GM18502 (cell line): ENCODE results near the gene IGSF9B.

Experiments
- ATAC-seq: cut with Tn5 transposase; IDR thresholded peaks from one replicate; pipeline ENCODE4 v1.9.1; 2021; ENCODE audit warnings: mild to moderate bottlenecking; ENCODE audit not compliant: unreplicated experiment, poor library complexity

IGSF9B gene

DNA sequence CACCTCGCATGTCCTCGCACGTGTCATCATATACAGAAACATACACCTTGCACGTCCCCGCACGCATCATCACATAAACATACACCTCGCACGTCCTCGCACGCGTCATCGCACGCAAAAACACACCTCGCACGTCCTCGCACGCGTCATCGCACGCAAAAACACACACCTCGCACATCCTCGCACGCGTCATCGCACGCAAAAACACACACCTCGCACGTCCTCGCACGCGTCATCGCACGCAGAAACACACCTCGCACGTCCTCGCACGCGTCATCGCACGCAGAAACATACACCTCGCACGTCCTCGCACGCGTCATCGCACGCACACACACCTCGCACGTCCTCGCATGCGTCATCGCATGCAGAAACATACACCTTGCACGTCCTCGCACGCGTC lies 16.7 kb downstream of the IGSF9B start:
- no peak for ATAC-seq

DNA sequence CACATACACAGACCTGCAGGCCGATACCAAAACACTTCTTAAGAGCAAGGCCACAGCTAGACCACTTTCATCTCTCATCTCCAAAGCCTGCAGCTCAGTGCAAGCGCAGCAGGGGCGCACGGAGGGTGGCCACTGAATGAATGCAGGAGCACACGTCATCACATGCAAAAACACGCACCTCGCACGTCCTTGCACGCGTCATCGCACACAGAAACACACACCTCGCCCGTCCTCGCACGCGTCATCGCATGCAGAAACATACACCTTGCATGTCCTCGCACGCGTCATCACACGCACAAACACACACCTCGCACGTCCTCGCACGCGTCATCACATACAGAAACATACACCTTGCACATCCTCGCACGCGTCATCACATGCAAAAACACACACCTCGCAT lies 17.2 kb downstream of the IGSF9B start:
- ATAC-seq, result no peak

DNA sequence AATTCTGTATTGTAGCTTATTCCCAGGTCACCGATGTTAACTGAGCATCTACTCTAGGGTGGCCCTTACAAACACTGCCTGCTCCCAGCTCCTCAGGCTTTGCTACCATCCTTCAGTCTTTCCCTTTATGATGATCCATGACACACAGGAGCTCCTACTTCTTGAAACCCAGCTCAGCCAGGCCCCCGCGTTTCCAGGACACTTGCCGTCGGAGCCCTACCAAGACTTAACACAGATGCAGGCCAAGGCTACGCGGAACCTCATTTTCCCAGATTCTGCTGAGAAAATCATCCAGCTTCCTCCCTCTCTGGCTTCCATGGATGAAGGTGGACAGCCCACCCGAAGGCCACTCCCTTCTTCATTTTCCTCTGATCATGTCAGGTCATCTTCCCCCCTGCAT lies 18.6 kb downstream of the IGSF9B start:
- no peak for ATAC-seq

DNA sequence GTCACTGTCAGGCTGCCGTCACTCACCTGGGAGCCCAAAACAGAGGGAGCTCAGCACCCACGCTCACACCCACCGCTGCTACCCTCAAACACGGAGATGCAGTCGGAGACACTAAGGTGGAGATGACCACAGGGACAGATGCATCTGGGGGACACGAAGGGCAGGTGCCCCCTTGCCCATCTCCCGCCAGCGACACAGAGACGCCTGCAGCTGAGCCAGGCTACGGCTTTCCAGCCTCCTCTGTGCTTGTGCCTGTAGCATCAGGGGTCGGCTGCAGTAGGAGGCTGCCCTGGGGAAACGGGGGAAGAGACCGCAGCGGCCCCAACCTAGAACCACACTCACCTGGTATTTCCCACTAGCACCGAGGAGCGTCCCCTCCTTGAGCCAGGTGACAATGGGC lies 19.3 kb downstream of the IGSF9B start:
- ATAC-seq, result no peak

DNA sequence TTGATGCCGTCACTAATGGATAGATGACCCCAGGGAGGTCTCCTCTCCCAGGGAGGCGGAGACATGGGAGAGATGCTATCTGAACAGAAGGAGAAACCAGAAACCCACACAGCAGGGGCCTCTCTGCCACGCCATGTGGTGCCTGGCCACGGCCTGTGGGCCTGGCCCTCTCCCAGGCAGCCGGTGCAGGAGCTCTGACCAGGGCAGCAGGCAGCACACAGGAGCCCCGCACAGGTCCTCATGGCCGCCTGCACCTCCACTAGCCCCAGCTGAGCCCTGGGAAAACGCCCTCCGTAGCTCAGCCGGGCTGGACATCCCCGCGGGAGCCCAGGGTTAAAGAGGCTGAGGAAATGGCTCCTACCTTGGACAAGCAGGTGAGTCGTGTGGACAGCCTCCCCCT lies 19.8 kb downstream of the IGSF9B start:
- ATAC-seq, result no peak

DNA sequence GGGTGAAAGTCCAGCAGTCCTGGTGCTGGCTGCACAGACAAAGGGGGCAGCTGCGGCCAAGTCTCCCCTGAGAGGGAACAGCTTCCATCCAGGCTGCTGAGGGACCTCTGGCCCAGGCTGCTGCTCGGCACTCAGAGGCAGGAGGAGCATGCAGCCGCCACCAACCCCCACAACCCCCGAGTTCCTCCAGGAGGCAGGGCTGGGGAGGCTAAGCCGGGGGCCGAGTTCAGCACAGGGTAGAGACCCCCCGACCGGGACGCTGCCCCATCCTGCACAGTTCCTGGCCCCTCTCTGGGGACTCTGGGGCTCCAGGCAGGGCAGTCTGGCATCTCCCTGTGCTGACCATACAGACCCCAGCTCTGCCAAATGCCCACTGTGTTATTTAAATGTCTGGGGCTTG lies 20.2 kb downstream of the IGSF9B start:
- ATAC-seq, result no peak

DNA sequence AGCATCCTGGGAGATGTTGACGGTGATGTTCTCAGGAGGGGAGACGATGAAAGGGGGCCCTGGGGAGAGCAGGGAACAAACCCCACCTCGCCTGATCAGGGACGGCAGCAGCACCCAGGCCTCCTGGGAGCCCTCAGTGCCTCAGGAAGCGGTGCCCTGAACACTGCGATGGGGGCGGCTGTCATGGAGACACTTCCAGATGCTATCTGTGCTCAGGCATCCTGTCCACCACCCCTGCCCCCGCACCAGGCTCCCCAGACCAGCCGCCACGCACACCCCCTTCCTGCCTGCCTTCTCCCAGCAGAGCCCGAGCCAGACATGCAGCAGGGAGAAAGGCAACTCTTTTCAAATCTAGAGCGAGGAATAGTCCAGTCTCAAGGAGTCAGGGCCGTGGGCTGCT lies 20.6 kb downstream of the IGSF9B start:
- ATAC-seq, result no peak

DNA sequence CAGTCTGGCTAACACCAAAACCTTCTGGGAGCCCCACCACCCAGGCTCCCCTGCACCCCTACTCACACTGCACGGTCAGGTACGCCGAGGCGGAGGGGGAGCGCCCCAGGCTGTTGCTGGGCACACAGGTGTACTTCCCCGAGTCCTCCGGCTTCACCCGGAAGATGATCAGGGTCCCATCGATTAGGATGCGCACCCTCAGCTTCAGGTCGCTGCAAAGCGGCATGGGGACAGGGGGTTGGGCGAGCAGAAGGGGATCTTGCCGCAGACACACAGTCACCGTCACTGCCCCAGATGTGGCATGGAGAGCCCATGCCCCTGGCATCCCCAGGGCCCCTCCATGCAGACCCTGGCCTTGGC lies 21.2 kb downstream of the IGSF9B start:
- no peak for ATAC-seq

DNA sequence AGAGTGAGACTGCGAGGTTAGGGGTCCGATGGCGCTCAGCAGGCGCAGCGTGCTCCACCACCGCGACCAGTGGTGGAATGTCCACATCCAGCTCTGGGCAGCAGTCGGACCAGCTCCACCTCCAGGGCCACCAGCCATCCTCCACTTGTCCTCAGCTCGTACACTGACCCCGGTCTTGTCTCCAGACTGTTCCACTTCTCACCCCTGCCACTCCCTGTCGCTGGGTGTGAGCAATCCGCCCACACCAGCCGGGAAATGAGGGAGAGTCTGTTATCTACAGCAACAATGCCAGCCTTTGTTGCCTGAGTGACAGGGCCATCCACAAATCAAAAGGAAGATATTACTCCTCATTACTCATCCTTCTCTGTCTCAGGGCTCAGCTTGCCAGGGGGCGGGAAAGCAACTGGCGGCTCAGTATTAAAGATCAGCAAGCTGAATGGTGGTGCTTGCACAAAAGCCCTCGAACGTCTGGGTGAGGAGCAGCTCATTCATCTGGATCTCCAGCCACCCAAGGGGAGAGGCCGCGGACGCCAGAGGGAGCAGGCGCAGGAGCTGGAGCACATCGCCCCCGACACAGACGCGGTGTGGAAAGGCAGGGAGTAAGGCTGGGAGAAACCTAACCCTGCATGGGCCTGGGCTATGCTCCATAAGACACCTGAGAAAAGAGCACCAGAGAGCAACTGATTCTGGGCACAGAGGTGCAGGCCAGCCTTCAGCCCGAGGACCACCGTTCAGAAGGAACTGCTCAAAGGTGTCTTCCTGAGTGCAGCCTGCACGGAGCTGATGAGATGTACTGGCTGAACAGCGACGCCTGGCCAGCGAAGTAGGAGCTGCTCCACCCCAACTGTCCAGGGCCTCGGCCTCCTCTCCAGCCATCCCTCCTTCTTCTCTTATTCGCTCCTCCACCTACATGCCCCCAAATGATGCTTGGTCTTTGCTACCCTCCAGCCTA lies 21.9 kb downstream of the IGSF9B start:
- ATAC-seq, result no peak

DNA sequence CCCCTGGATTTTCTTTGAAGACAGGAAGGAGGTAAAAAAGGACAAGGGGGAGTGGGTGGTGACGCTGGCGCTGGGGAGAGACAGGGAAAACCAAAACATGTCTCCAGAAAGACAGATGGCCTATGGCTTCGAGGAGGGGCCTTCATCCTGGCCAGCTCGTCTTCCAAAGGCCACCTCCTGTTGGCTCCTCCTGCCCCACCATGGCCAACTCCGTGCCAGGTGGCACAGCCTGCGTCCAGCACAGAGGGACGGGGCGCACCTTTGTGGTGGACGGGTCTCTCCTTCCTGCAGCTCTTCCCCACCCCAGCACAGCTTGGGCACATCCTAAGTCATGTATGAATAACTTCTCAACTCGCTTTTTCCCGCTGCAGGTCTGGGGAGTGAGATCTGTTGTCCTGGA lies 22.7 kb downstream of the IGSF9B start:
- no peak for ATAC-seq

DNA sequence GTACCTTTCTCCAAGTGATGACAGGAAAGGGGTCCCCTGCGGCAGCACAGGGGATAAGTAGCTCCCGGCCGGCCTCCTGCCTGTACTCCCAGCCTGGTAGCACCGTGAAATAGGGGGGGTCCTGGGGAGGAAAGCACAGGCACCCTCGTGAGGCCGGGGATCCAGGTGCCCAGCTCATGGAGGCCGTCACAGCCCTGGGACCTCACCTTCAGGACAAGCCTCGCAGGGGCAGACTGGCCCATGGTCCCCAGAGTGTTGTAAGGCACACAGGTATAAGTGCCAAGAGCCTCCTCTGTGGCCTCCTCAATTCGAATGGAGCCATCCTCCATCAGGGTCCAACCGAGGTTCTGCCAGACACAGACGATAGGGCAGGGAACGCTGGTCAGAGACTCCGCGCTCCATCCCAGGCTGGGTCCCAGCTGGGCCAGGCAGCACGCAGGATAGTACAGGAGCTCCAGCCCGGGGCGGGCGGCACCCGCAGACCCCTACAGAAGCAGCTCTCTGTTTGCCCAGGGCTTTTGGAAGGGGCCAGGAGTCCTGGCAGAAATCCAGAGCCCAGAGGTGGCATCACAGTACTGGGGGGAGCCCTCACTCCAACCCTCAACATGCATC lies 25.2 kb downstream of the IGSF9B start:
- no peak for ATAC-seq

DNA sequence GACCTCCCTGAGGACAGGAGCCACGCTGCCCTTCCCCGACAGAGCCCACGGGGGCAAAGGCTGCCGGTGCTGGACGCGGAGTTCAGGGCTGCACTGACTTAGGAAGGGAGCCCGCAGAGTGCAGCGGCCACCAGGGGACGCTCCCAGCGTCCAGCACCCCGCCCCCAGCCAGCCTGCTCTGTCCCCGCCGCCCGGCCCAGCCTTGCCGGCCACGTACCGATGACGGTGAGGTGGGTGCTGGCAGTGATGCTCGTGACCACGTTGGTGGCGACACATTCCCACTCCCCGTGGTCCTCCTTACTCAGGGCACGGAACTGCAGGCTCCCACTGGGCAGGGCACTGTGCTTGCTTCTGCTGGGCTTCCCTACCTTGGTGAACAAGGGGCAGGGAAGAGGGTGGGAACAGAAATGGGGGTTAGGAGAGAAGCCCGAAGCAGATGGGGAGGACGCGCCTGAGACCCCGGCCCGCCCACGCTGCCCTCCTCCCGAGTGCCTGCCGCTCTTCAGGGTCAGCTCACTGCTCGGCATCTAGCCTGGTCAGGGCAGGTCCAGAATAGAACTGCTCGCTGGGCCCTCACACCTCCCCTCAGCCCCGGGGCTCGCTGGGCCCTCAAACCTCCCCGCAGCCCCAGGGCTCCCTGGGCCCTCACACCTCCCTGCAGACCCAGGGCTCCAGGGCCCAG lies 25.9 kb downstream of the IGSF9B start:
- ATAC-seq, result no peak

DNA sequence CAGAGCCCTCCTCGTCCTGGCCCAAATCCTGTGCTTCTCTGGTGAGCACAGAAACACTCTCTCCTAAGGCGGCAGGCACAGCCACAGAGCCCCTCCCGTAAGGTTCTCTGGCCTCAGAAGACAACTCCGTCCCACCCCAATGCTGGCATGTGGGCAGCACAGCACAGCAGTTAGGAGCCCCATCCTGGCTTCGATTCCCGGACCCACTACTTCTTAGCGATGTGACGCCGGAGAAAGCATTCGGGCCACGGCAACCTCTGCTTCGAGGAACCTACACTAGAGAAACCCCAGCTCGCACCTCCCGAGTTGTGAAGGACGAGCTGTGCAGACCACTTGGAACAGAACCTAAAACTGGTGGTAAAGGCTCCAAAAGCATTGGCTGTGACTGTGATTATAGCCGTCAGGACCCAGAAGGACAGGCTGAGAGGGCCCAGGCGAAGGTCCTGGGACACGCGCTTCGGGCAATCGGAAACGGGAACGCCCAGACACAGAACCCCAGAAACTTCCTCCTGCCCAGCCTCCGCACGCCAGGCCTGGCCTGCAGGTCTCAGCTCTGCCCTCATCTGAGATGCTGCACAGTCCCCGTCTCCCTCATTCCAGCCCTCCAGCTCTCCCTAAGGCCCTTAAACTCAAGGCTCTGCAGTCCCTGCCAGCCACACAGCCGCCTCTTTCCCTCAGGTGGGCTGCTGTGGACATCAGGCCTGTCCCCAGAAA lies 26.6 kb downstream of the IGSF9B start:
- ATAC-seq, result no peak

DNA sequence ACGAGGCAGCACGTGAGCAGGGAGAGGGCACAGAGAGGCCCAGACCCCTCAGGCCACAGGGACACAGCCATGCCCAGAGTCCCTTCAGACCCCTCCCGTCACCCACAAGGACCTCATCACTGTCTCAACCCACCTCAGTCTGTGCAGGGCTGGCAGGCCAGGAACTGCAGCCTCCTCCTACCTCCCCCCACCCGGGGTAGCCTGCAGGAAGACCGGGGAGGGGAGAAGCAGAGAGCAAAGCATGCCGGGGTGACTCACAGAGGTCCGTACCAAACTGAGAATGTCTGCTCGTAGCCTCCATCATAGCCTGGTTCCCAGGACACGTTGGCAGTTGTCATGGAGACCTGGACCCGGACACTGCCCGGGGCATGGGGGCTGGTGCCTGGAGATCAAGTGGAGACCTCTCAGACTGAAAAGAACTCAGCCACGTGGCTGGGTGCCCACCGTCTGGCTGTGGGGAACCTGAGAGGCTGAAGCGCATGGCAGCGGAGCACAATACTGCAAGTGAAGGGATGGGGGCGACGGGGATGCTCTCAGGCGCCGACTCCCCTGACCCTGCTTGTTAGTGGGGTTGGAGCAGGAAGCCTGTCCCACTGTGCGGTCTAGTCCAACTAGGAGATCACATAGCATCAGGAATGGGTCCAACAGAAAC lies 27.2 kb downstream of the IGSF9B start:
- no peak for ATAC-seq

DNA sequence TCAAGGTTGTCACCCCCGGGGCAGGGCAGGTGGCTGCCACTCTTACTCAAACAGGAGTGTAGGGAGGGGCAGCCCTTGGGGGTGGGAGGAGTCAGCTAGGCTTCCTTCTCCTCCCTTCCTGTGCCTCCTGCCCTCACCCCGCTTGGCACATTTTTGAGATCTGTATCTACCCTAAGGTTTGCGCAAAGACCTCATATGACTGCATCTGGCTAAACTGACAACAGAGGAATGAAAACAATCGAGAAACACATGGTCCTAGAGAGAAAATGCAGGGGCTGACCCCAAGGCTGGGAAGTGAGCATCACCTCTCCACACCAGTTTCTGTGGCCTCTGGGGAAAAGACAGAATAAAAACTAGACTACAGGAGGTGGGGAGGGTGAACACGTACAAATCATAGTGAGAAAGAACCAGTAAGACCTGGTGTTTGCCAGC lies 28.1 kb downstream of the IGSF9B start:
- ATAC-seq, result peak; percentile 57

DNA sequence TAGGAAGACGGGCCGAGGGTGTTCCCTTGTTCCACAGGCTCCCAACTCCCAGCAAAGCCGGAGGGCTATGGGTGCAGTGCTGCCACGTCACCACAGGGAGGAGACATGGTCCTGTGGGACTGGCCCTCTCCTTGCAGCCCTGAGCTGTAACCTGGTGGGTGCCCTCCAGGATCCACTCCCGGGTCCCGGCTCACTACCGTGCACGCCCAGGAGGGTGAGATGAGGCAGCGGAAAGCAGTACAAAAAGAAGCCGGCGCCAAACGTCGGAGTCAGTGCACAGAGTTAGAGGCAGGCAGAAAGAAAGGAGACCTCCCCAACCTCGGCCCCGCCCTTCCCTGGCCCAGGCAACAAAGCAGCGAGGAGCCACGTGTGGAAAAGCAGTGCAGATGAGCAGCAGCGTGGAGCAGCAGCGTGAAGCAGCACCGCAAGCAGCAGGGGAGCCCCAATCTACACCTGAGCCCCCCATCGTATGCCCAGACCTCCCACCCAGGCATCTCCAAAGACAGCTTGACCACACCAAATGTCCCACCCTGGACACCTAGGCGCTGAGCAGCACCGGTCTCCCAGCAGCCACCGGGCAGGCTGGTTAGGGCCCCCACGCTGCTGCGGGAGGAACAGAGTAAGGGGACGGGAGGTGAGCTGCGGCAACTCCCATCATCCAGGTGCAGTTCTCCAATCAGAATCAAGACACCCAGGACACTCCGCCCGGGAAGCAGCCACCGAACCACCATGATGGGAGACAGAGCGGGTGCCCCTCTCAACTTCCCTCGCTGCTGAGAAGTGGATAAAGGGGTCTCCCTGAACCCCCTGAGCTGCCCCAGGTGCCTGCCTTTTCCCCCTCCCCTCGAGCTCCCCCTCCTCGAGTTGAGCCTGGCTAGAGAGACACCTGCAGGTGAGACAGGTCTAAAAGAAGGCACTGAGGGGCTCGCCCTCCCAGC lies 28.8 kb downstream of the IGSF9B start:
- ATAC-seq, result peak; percentile 84

DNA sequence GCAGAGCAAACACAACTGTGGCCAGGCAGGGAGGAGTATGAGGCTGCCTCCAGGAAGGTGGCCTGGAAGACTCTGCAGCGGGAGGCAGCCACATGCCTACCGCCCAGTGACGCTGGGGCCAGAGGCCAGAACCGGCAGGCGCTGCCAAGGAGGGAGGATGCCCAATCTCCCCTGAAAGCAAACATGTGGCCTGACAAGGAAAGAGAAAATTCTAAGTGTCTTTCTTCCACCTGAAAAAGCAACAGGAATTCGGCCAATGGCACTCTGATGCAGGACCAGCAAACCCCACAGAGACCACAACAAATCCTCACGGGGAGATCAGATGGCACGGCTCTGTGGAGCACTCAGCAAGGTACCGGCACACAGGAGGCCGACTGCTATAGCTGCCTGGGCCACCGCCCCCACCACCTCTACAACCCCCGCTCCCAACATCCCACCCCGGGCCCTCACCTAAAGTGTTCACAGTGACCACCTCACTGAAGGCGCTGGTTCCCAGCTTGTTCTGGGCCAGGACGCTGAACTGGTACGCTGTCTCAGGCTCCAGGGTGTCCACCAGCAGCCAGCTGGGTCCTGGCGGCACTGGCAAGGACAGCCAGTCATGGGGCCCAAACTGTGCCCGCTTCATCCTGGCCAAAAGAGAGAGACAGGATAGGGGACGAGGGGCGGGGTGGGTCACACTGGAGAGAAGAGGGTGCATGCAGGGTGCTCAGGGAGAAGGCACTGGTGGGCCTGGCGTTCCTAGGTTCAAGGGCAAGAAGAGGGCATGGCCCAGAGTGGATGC lies 30.1 kb downstream of the IGSF9B start:
- no peak for ATAC-seq

DNA sequence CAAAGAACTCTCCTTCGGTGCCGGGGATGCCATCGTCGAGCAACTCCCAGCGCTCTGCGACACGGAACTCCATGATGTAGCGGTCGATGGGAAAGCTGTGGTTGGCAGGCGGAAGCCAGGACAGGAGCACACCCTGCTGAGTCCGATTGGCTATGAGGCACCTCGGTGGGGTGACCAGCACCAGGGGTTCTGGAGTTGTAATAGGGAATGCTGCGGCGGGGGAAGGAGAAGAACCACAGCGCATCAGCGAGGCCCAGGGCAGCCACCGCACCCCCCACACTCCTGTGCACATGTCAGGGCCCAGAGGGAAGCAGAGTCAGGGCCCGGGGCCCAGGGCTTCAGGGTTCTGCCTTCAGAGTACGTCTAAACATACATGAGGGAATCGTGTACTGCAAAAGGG lies 31.0 kb downstream of the IGSF9B start:
- ATAC-seq, result no peak
